Mucosa of descending colon (tissue), 3 donors: ENCODE results near the gene KCNA4. TPM values are rescaled to one million over a fixed set of nuclear protein-coding genes. Genes with fewer than 3 reads are reported as not detected.

Source experiments
- ATAC-seq: fragments of 200-7000 bp; cut with Tn5 transposase; one replicate; pipeline ENCODE4 v1.9.1; 2020; ENCODE audit warnings: mild to moderate bottlenecking, moderate library complexity
- DNase-seq, 3 donors: peaks; one replicate each; pipeline ENCODE4 v3.0.0-alpha.2; 2020
- H3K36me3 ChIP-seq: fragments of 200-600 bp; one replicate; pipeline ENCODE4 v1.8.0; 2021; ENCODE audit warnings: low read depth, mild to moderate bottlenecking
- H3K4me1 ChIP-seq: fragments of 200-600 bp; one replicate; pipeline ENCODE4 v1.8.0; 2021; ENCODE audit warnings: low read depth, mild to moderate bottlenecking
- H3K4me3 ChIP-seq: fragments of 200-600 bp; one replicate; pipeline ENCODE4 v1.8.0; 2021; ENCODE audit warnings: mild to moderate bottlenecking
- H3K9me3 ChIP-seq: fragments of 200-600 bp; one replicate; pipeline ENCODE4 v1.8.0; 2021; ENCODE audit warnings: mild to moderate bottlenecking
- CTCF ChIP-seq: fragments of 200-600 bp; IDR thresholded peaks from one replicate; pipeline ENCODE4 v1.8.0; 2022; ENCODE audit warnings: antibody characterized with exemption, mild to moderate bottlenecking
- intact Hi-C, 2 donors: fragments of 100-400 bp; cut with DNase I in 1 of 2; cut with micrococcal nuclease in 1 of 2; formaldehyde crosslinking; loops; one replicate each; pipeline versions ENCODE4 v1.11.0 to v1.11.1; 2022; cut with DNase I, micrococcal nuclease
- total RNA-seq, 3 donors: library from RNA; stranded (reverse); fragmentation: NEBNext Ultra II Directional in 2 of 3; extraction: Animal tissue kit (Norgen Biotek cat#: 25700) in 2 of 3; gene quantifications; one replicate each; pipeline versions ENCODE4 v1.2.1 to v1.2.4, GENCODE V29; 2021 to 2023
- donor health status: DM: no; HTN: no; CAD: no; lungs with moderate emphysema.
- donor health status: DM: no; HTN: no; CAD: no.
- donor health status: DM: no; HTN: yes; CAD: no.

Gene KCNA4
- total RNA-seq, 3 donors from 2014 or later: 0.32 TPM; not detected in 2

- no peak overlapping the region for H3K4me3 ChIP-seq
- no peaks in the 10 kb centered on the region for H3K4me1 ChIP-seq
- no peak for ATAC-seq
- peaks cover 4% of the 10 kb centered on the region for H3K9me3 ChIP-seq
- no peaks in the 10 kb centered on the region for H3K36me3 ChIP-seq
- no peak for TF ChIP-seq CTCF
- DNase-seq: no peak
- intact Hi-C loops: no loop called here
Measured at GRCh38 chr11:29963796-29964195, 53.0 kb downstream of the KCNA4 start.

GRCh38 chr11:29963036-29963435, 53.8 kb downstream of the KCNA4 start:
- intact Hi-C loops: no loop called here
- TF ChIP-seq CTCF: no peak
- no peak overlapping the region for H3K4me3 ChIP-seq
- no peaks in the 10 kb centered on the region for H3K36me3 ChIP-seq
- ATAC-seq (no peak), DNase-seq (no peak)
- H3K9me3 ChIP-seq: no peaks in the 10 kb centered on the region
- no peaks in the 10 kb centered on the region for H3K4me1 ChIP-seq

GRCh38 chr11:29962243-29962642, 54.6 kb downstream of the KCNA4 start:
- no peak for ATAC-seq
- no peak overlapping the region for H3K4me3 ChIP-seq
- intact Hi-C loops: no loop called here
- H3K36me3 ChIP-seq: no peaks in the 10 kb centered on the region
- no peaks in the 10 kb centered on the region for H3K9me3 ChIP-seq
- TF ChIP-seq CTCF: no peak
- DNase-seq: no peak
- H3K4me1 ChIP-seq: no peaks in the 10 kb centered on the region

Other genes starting within 250 kb of the KCNA4 start
- gene FSHB, start 214.0 kb upstream of the KCNA4 start, total RNA-seq: not detected